Activated CD8-positive, alpha-beta memory T cell treated with anti-CD3 and anti-CD28 coated beads, Interleukin-2, amount 50 U/mL, for 4 hours (primary cell): ENCODE results near the gene ENOX1.

Experiments
- DNase-seq: peaks from one replicate; pipeline ENCODE4 v3.0.0-alpha.2; 2020

The ENOX1 gene

DNA sequence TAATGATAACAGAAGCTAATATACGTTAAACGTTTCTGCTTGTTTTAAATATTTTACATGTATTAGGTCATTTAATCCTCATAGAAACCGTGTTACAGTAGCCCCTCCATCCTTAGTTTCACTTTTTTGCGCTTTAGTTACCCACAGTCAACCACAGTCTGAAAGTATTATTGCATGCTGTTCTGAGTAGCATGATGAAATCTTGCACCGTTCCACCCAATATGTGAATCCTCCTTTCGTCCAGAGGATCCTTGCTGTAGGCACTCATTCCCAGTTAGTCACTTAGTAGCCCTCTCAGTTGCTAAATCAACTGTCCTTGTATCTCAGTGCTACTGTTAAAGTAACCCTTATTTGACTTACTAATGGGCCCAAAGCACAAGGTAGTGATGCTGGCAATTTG lies 257.8 kb downstream of the ENOX1 start:
- no peak for DNase-seq

GRCh38 chr13:43522788-43523187 lies 264.0 kb downstream of the ENOX1 start:
- DNase-seq, result no peak

GRCh38 chr13:43520351-43520750 lies 266.4 kb downstream of the ENOX1 start:
- DNase-seq, result no peak

- DNase-seq, result no peak
These were observed 267.9 kb downstream of the ENOX1 start for GRCh38 chr13:43518833-43519232.

- DNase-seq, result no peak
These were observed 270.4 kb downstream of the ENOX1 start for GRCh38 chr13:43516401-43516833.

GRCh38 chr13:43515531-43515930 lies 271.2 kb downstream of the ENOX1 start:
- DNase-seq, result no peak

DNA sequence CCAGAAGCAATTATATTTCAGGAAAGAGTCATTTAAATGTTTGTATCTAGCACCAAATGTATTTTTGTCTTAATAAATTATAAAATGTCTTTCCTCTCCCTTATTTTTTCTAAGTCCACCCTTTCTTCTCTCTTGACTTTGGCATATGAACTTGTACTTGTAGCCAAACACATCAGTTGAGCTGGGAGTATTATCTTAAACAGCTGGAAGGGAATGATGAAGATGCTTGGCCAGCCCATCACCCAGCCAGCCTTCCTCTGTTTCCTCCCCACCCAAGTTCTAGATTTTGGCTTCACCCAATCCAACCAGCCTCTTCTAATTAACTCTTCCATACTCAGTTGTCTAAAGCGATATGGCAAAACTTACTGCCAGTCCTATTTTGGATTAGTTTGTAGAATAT lies 272.5 kb downstream of the ENOX1 start:
- no peak for DNase-seq

GRCh38 chr13:43512221-43512620 lies 274.6 kb downstream of the ENOX1 start:
- no peak for DNase-seq

DNA sequence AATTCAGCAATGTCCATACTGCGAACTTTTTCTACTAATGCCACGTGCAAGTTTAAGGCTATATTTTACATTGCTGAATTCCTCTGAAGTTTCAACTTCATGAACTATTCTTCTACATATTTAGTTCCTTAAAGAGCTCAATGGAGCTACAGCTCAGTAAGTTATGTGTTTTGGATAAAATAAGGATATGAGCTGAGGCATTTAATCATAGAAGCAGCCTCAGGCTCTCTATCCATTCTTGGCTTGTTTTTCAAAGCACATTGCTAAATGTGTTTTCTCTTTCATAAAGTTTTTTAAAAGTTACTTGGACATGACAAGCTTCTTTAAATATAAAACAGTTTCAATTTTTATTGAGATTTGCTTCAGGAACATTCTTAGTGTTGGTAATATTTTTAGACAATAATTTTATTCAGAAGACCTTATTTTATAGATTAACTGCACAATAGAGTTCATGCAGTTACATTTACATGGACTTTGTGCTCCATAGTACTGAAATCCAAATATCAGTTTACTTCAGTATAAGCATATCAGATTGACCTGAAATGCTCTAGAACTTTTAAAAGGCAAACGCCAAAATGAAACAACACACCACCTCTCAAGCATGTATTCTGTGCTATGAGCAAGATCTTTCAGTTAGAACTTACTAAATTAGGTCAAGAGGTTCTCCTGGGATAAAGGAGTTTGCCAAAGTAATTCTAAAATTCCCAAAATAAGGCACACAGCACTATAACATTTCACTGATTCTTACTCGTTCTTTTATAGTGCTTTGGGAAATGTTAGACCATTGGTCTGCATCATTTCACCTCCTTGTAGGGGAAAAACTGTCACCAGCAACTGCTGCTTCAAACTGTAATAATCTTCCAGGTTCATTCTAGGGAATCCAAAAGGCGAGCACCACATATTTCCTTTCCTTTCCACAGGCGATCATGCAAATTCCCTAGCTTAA lies 275.5 kb downstream of the ENOX1 start:
- no peak for DNase-seq

GRCh38 chr13:43495732-43496131 lies 291.0 kb downstream of the ENOX1 start:
- no peak for DNase-seq

GRCh38 chr13:43494206-43494605 lies 292.6 kb downstream of the ENOX1 start:
- no peak for DNase-seq

GRCh38 chr13:43493496-43494000 lies 293.2 kb downstream of the ENOX1 start:
- no peak for DNase-seq

GRCh38 chr13:43492745-43493144 lies 294.0 kb downstream of the ENOX1 start:
- no peak for DNase-seq

- DNase-seq, result no peak
These were observed 294.5 kb downstream of the ENOX1 start for GRCh38 chr13:43492311-43492710.

DNA sequence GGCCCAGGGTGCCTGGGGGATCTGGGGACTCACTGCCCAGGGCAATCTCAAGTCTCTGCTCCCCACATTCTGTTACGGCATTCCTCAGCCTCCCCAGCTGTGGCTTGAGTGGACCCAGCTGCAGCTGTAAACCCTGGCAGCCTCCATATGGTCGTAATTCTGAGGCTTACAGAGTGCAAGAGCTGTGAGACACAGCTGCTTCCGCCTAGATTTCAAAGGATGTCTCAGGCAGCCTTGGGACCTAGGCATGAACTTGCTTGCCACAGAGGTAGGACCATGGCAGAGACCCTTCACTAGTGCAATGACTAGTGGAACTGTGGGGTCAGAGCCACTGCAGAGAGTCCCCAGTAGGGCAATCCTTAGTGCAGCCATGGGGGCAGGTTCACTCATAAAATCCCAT lies 297.5 kb downstream of the ENOX1 start:
- DNase-seq, result no peak

- DNase-seq, result no peak
These were observed 298.9 kb downstream of the ENOX1 start for GRCh38 chr13:43487885-43488284.

DNA sequence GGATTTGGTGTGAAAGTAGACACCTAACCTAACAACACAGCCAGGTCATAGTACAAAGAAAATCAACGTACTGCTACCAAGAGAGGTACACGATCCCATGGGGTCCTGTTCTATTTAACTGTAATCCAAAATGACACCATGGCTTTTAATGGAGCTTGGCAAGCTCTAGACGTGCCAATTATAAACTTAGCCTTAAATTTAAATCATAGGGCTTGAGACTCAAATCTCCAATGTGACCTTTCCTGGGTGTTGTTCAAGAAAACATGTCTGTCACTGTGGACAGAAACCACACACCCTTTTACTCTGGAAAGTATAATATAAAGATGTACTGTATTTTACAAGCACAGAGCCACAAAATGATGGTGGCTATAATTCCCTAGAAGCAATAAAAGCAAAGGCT lies 299.3 kb downstream of the ENOX1 start:
- no peak for DNase-seq

- no peak for DNase-seq
These were observed 302.1 kb downstream of the ENOX1 start for GRCh38 chr13:43484432-43485225.

DNA sequence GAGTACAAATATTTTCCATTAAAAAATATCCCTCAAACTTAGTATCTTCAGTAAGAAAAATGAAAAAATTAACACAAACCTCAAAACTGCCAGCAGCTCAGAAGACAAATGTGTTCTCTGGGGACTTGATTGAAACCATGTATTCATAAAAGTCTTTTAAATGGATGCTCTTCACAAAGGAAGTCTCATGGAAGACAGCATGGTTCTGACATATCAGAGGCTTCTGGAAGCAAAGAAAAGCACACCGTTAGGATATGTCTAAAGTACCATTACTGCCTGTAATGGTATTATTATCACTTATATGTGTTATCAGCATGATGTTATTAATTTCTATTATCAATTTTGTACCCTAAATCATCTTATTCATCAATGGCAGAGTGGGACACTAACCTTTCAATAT lies 302.8 kb downstream of the ENOX1 start:
- no peak for DNase-seq

GRCh38 chr13:43482641-43483040 lies 304.1 kb downstream of the ENOX1 start:
- DNase-seq, result no peak

- DNase-seq, result no peak
These were observed 304.7 kb downstream of the ENOX1 start for GRCh38 chr13:43482026-43482425.

GRCh38 chr13:43478902-43479301 lies 307.9 kb downstream of the ENOX1 start:
- DNase-seq, result no peak

GRCh38 chr13:43478211-43478610 lies 308.6 kb downstream of the ENOX1 start:
- DNase-seq, result no peak

GRCh38 chr13:43475140-43475539 lies 311.6 kb downstream of the ENOX1 start:
- no peak for DNase-seq
